AG04449 (cell line): ENCODE measurements around the gene TEX22.
A peak's percentile ranks its signal among the peaks of the same experiment; 100 is the strongest.

ENCODE experiments used
- CTCF ChIA-PET: fragments of 350-600 bp; formaldehyde crosslinking; extraction: SDS; loops from one replicate; lab custom pipeline; 2021; ENCODE audit warnings: antibody characterized with exemption; lab: Yijun Ruan, JAX
- POLR2A ChIA-PET: fragments of 400-600, 350-600 bp; formaldehyde crosslinking; extraction: SDS; loops from one replicate; lab custom pipeline; 2020; ENCODE audit warnings: antibody characterized with exemption, inconsistent platforms; lab: Yijun Ruan, JAX
- DNase-seq: peaks from one replicate; pipeline ENCODE4 v3.0.0-alpha.2; 2010; ENCODE audit warnings: low read depth, low spot score
- H3K4me3 ChIP-seq: 2 replicates; pipeline ENCODE4 v1.5.1; 2011; ENCODE audit warnings: low read depth, mild to moderate bottlenecking, control low read depth, low read length
- TF ChIP-seq, protein P1 (sequence below): IDR thresholded peaks from one replicate; pipeline ENCODE4 v1.5.1; 2011; ENCODE audit warnings: mild to moderate bottlenecking, moderate library complexity, low read length, control low read depth, inconsistent platforms; ENCODE audit not compliant: insufficient read depth; ENCODE audit errors: missing control alignments

TEX22 gene

DNA sequence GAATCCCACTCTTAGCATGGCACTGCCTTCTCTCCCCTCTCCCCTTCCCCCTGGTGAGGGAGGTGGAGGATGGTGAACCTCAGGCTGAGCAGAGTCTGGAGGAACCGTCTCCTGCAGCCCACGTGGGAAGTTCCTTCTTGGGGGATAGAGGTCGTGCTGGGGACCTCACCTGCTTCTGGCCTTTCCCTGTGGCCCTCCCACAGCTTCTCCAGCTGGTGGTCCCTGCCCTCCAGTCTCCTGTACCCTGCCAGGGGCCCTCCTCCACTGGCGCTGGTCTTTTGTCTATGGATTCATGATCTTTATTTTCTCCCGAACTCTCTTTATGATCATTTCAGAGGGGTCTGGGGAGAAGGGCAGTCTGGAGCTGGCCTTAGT, 12.3 kb downstream of the TEX22 start:
- TF ChIP-seq, protein P1, sequence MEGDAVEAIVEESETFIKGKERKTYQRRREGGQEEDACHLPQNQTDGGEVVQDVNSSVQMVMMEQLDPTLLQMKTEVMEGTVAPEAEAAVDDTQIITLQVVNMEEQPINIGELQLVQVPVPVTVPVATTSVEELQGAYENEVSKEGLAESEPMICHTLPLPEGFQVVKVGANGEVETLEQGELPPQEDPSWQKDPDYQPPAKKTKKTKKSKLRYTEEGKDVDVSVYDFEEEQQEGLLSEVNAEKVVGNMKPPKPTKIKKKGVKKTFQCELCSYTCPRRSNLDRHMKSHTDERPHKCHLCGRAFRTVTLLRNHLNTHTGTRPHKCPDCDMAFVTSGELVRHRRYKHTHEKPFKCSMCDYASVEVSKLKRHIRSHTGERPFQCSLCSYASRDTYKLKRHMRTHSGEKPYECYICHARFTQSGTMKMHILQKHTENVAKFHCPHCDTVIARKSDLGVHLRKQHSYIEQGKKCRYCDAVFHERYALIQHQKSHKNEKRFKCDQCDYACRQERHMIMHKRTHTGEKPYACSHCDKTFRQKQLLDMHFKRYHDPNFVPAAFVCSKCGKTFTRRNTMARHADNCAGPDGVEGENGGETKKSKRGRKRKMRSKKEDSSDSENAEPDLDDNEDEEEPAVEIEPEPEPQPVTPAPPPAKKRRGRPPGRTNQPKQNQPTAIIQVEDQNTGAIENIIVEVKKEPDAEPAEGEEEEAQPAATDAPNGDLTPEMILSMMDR, result no peak
- CTCF ChIA-PET, result interaction anchor here (0.6 to 1.7 kb wide), 4 partner anchors 12 to 80 kb away, joined by 3 to 5 read pairs (median 4); partner anchors contain the start of gene TEX22
- POLR2A ChIA-PET, result interaction anchor here (1.3 kb wide), 1 partner anchor 11 kb away, joined by 8 read pairs; no protein-coding TSS in a partner anchor
- H3K4me3 ChIP-seq, result no peak overlapping the region; the same call in 1 of the 2 replicates
- no peak for DNase-seq

DNA sequence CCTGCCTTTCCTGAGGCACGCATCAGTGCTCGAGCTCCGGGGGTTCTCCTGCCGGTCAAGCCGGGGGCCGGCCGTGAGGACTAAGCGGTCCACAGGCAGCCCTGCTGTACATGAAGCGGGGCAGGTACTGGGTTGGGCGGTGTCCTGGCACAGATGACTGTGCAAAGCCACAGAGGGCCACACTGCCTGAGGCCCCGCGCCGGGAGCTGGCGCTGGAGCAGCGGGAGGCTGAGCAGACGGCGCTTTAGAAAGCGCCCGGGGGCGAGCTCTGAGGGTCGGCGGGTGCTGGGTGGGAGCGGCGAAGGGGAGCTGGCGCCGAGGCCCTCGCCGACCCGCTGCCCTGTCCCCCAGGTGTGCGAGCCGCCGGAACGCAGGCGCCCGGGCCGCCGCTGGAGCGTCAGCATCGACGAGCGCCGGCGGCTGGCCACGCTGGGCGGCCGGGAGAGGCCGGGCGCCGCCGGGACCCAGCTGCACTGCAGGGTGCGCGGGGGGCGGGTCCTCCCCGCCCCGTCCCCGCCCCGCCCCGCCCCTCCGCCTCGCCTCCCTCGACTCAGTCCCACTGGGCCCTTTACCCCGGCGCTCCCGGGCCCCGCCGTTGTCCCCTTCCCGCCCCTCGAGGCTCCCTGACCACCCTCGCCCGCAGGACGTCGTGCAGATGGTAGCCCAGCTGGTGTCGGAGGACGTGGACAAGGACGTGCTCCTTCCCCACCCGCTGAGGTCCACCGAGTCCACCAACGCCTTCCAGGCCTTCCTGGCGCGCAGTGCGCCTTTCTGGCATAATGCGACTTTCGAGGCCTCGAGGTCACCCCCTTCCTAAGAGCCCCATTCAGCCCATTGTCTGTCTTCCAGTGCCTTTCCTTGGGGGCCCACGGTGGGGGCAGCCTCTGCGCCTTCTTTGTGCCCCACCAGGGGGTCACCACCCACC, 12.9 kb downstream of the TEX22 start:
- no peak for DNase-seq
- ChIA-PET POLR2A (interaction anchor here (1.3 kb wide), 1 partner anchor 12 kb away, joined by 8 read pairs; no protein-coding TSS in a partner anchor), CTCF (interaction anchor here (0.6 to 1.7 kb wide), 5 partner anchors 10 to 75 kb away, joined by 3 to 4 read pairs (median 3); partner anchors contain the start of gene TEX22)
- TF ChIP-seq, protein P1, result no peak
- H3K4me3 ChIP-seq, result peak overlapping the region; percentile 45

DNA sequence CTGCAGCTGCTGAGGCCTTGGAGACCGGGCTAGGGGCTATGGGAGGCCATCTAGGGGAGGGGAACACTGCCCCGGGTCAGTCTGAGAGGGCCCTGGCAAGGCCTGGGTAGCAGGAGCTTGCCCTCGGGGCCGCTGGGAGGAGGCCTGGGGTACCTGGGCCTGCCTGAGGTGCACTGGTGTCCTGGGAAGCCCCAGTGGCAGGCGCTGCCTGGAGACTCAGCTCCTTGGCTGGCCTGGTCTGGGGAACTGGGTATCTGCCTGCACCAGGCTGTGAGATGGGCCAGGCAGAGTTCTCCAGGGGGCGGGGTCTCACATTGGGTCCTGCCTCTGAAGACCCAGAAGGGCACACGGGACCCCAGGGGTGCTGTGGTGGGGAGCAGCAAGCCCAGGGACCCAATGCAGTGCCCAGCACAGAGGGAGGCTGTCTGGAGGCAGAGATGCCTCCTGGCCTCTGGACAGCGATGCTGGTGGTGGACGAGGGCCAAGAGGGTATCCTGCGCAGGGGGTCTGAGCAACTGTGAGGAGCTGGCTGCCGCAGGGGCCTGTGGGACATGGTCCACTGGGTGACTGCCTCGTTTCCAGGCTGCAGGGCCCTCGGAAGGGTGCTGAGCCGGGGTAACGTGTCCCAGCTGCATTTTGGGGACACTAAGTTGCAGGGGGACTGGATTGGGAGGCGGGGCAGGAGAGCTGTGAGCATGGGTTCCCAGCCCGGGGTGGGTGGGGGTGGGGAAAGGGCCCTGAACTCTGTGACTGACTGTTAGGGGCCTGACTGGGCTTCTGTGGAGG, 13.8 kb downstream of the TEX22 start:
- no peak overlapping the region for H3K4me3 ChIP-seq
- CTCF ChIA-PET, result interaction anchor here (1.7 to 1.9 kb wide), 2 partner anchors 69 kb away, joined by 4 to 9 read pairs; no protein-coding TSS in a partner anchor
- TF ChIP-seq, protein P1, result no peak
- no peak for DNase-seq
- POLR2A ChIA-PET, result no interaction called here

DNA sequence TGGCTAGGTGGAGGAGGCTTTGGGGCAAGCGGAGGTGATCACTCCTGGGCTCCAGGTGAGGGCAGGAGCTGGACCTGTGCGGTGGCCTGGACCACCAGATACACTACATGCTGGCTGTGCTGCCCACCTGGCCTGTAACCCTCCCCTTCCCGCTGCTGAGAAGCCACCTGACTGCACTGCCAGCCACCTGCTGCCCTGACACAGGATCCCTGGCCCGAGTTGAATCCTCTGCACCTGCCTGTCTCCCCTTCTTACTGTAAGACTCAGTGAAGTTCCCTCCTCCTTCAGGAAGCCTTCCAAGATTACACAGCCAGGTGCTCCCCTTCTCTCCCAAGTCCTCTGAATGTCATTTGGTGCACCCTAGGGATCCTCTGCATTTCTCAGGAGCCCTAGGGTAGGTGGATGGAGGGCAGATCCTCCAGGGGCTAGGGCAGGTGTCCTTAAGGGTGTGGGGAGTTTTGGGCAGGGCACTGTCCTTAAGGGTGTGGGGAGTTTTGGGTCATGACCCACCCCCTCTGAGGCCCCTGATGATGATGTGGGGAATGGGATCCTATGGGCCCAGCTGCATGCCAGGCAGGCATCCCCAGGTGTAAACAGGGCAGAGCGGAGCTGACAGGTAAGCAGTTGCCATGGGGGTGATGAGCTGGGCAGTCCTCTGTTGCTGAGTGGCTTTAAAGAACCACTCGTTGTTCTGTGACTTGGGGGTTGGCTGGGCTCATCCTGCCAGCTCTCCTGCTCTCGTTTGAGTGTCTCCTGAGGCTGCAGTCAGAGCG, 14.6 kb downstream of the TEX22 start:
- DNase-seq, result no peak
- POLR2A ChIA-PET, result no interaction called here
- CTCF ChIA-PET, result interaction anchor here (1.1 to 1.9 kb wide), 3 partner anchors 10 to 77 kb away, joined by 3 to 9 read pairs (median 3); no protein-coding TSS in a partner anchor

DNA sequence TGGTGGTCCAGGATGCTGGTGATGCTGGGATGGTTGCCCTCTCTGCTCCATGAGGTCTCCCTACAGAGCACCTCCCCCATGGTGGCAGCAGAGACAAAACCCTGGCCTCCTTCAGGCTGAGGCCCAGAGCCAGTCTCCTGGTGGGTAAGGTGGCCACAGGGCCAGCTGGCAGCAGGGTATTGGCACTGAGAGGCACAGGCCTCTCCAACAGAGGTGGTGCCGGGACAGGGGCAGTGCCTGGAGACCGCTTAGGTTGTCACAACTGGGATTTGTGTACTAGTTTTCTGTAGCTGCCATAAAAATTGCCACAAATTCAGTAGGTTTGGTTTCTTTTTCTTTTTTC, 15.2 kb downstream of the TEX22 start:
- H3K4me3 ChIP-seq, result no peak overlapping the region
- POLR2A ChIA-PET, result no interaction called here
- DNase-seq, result no peak
- TF ChIP-seq, protein P1, result no peak
- CTCF ChIA-PET, result interaction anchor here (1.1 to 1.9 kb wide), 3 partner anchors 10 to 76 kb away, joined by 3 to 9 read pairs (median 3); no protein-coding TSS in a partner anchor

More for the DNA sequence above, 14.6 kb downstream of the TEX22 start:
- H3K4me3 ChIP-seq, result no peak overlapping the region
- TF ChIP-seq, protein P1, result no peak
